Astrocyte (in vitro differentiated cells and primary cell): ENCODE data around the gene TJAP1. TPM values are rescaled to one million over a fixed set of nuclear protein-coding genes. Genes with fewer than 3 reads are reported as not detected.
"Not testable (repeated sequence)": the region's sequence is repeated elsewhere in the genome, so short reads cannot be mapped to it uniquely, and the experiment has no call there.

Experiments
- DNase-seq: peaks from one replicate; pipeline ENCODE4 v3.0.0-alpha.2; 2010; ENCODE audit warnings: low read depth
- FAIRE-seq: peaks from 2 replicates; lab custom pipeline; 2011; peaks lifted over from hg19 to GRCh38; lab: Jason Lieb, UNC
- H2AFZ ChIP-seq: 2 replicates; pipeline ENCODE4 v1.6.0; 2012; ENCODE audit warnings: low read depth, low read length, inconsistent platforms
- H3K27ac ChIP-seq: 2 replicates; pipeline ENCODE4 v1.5.1; 2011; ENCODE audit warnings: low read depth, low read length, inconsistent platforms
- H3K27me3 ChIP-seq: 2 replicates; pipeline ENCODE4 v1.6.0; 2011; ENCODE audit warnings: low read length, inconsistent platforms; ENCODE audit not compliant: insufficient read depth
- H3K36me3 ChIP-seq: 2 replicates; pipeline ENCODE4 v1.5.1; 2011; ENCODE audit warnings: low read length, inconsistent platforms; ENCODE audit not compliant: insufficient read depth
- H3K4me1 ChIP-seq: 2 replicates; pipeline ENCODE4 v1.5.1; 2011; ENCODE audit warnings: low read length, inconsistent platforms; ENCODE audit not compliant: insufficient read depth
- H3K4me2 ChIP-seq: 2 replicates; pipeline ENCODE4 v1.6.0; 2012; ENCODE audit warnings: low read length, inconsistent platforms
- H3K4me3 ChIP-seq: 2 replicates; pipeline ENCODE4 v1.5.1; 2011; ENCODE audit warnings: low read depth, mild to moderate bottlenecking, low read length, inconsistent platforms; ENCODE audit not compliant: insufficient read depth
- H3K79me2 ChIP-seq: 2 replicates; pipeline ENCODE4 v1.6.0; 2012; ENCODE audit warnings: mild to moderate bottlenecking, low read length, inconsistent platforms; ENCODE audit not compliant: insufficient read depth
- H3K9ac ChIP-seq: 2 replicates; pipeline ENCODE4 v1.6.0; 2012; ENCODE audit warnings: mild to moderate bottlenecking, low read length, inconsistent platforms
- H3K9me3 ChIP-seq: 2 replicates; pipeline ENCODE4 v1.5.1; 2012; ENCODE audit warnings: low read depth, mild to moderate bottlenecking, low read length, inconsistent platforms; ENCODE audit not compliant: insufficient read depth
- H4K20me1 ChIP-seq: 2 replicates; pipeline ENCODE4 v1.6.0; 2012; ENCODE audit warnings: low read length, inconsistent platforms; ENCODE audit not compliant: insufficient read depth
- H3K27ac Mint-ChIP-seq: one replicate; pipeline ENCODE4 v1.8.0; 2021; ENCODE audit warnings: mild to moderate bottlenecking, mixed read lengths; ENCODE audit not compliant: unreplicated experiment
- H3K27me3 Mint-ChIP-seq: one replicate; pipeline ENCODE4 v1.8.0; 2021; ENCODE audit warnings: low read depth, mixed read lengths; ENCODE audit not compliant: unreplicated experiment
- H3K36me3 Mint-ChIP-seq: one replicate; pipeline ENCODE4 v1.8.0; 2021; ENCODE audit warnings: low read depth, mixed read lengths; ENCODE audit not compliant: unreplicated experiment
- H3K4me1 Mint-ChIP-seq: one replicate; pipeline ENCODE4 v1.8.0; 2021; ENCODE audit warnings: low read depth, mixed read lengths; ENCODE audit not compliant: unreplicated experiment
- H3K4me3 Mint-ChIP-seq: one replicate; pipeline ENCODE4 v1.8.0; 2021; ENCODE audit warnings: mild to moderate bottlenecking, moderate library complexity, mixed read lengths; ENCODE audit not compliant: unreplicated experiment
- H3K9me3 Mint-ChIP-seq: one replicate; pipeline ENCODE4 v1.8.0; 2021; ENCODE audit warnings: mild to moderate bottlenecking, mixed read lengths; ENCODE audit not compliant: unreplicated experiment
- EZH2 ChIP-seq: IDR thresholded peaks from 2 replicates; pipeline ENCODE4 v1.6.1; 2012; ENCODE audit warnings: mild to moderate bottlenecking, low read length, inconsistent platforms; ENCODE audit not compliant: insufficient read depth
- total RNA-seq: library from RNA; stranded (reverse); gene quantifications from 2 replicates; pipeline ENCODE4 v1.2.1, GENCODE V29; 2021
- TF ChIP-seq, protein P1 (sequence below): IDR thresholded peaks from 2 replicates; pipeline ENCODE4 v1.5.1; 2011; ENCODE audit warnings: low read depth, mild to moderate bottlenecking, inconsistent platforms, low read length, moderate library complexity; ENCODE audit not compliant: insufficient read depth

Gene TJAP1
- total RNA-seq, 1 donor from 2014 or later, result 26.6 TPM

DNA sequence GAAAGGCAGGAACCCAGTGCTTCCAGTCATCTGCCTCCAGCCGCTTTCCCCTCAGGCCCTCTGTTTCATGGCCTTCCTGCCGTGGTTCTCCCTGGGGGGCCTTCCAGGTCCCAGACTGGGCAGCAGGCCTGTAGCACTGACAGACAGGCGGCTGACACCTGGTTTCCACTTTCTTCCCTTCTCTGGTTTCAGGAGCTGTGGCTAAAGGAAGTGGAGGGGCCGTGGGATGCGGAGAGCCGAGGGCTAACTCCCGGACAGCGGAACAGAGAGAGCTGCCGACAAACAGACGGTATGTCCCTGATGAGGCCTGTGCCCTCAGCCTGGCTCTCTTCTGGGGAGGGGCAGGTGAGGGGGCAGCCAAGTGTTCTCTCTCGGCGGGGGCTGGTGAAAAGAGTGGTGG is 20.3 kb downstream of the TJAP1 start:
- H4K20me1 ChIP-seq, result peaks cover 66% of the 10 kb centered on the region
- Mint-ChIP-seq H3K4me1 (peaks cover 17% of the 10 kb centered on the region), H3K9me3 (no peaks in the 10 kb centered on the region), H3K27ac (no peak overlapping the region), H3K27me3 (no peaks in the 10 kb centered on the region), H3K4me3 (no peak overlapping the region), H3K36me3 (peaks cover 18% of the 10 kb centered on the region)
- TF ChIP-seq EZH2, result no peak
- TF ChIP-seq, protein P1, sequence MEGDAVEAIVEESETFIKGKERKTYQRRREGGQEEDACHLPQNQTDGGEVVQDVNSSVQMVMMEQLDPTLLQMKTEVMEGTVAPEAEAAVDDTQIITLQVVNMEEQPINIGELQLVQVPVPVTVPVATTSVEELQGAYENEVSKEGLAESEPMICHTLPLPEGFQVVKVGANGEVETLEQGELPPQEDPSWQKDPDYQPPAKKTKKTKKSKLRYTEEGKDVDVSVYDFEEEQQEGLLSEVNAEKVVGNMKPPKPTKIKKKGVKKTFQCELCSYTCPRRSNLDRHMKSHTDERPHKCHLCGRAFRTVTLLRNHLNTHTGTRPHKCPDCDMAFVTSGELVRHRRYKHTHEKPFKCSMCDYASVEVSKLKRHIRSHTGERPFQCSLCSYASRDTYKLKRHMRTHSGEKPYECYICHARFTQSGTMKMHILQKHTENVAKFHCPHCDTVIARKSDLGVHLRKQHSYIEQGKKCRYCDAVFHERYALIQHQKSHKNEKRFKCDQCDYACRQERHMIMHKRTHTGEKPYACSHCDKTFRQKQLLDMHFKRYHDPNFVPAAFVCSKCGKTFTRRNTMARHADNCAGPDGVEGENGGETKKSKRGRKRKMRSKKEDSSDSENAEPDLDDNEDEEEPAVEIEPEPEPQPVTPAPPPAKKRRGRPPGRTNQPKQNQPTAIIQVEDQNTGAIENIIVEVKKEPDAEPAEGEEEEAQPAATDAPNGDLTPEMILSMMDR, result no peak
- no peak overlapping the region for H2AFZ ChIP-seq
- peaks cover 18% of the 10 kb centered on the region for H3K36me3 ChIP-seq
- H3K9ac ChIP-seq, result no peak overlapping the region
- no peaks in the 10 kb centered on the region for H3K27me3 ChIP-seq
- FAIRE-seq (no peak), DNase-seq (no peak)
- H3K4me2 ChIP-seq, result no peak overlapping the region
- no peaks in the 10 kb centered on the region for H3K9me3 ChIP-seq
- peaks cover 29% of the 10 kb centered on the region for H3K4me1 ChIP-seq
- no peak overlapping the region for H3K27ac ChIP-seq
- H3K79me2 ChIP-seq, result peaks cover 31% of the 10 kb centered on the region
- H3K4me3 ChIP-seq, result no peak overlapping the region

DNA sequence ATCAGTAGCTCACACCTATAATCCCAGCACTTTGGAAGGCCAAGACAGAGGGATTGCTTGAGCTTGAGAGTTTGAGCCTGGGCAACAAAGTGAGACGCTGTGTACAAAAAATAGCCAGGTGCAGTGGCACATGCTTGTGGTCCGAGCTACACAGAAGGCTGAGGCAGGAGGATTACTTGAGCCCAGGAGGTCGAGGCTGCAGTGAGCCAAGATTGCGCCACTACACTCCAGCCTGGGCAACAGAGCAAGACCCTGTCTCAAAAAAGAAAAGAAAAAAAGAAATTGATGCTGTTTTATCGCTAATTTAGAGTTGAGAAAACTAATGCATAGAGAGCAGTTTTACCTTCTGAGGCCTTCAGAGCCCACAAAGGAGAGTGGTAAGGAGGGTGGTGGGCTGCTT is 20.9 kb downstream of the TJAP1 start:
- Histone ChIP-seq H4K20me1 (peaks cover 60% of the 10 kb centered on the region), H3K79me2 (peaks cover 29% of the 10 kb centered on the region), H3K36me3 (peaks cover 20% of the 10 kb centered on the region), H3K4me1 (peaks cover 24% of the 10 kb centered on the region)
- H2AFZ ChIP-seq, H3K4me2 ChIP-seq, DNase-seq, H3K27me3 Mint-ChIP-seq, H3K27ac Mint-ChIP-seq, H3K27me3 ChIP-seq, H3K4me3 ChIP-seq, H3K4me3 Mint-ChIP-seq, H3K9ac ChIP-seq, FAIRE-seq, H3K9me3 ChIP-seq, H3K9me3 Mint-ChIP-seq, H3K27ac ChIP-seq: not testable (repeated sequence)
- peaks cover 17% of the 10 kb centered on the region for H3K4me1 Mint-ChIP-seq
- peaks cover 23% of the 10 kb centered on the region for H3K36me3 Mint-ChIP-seq

DNA sequence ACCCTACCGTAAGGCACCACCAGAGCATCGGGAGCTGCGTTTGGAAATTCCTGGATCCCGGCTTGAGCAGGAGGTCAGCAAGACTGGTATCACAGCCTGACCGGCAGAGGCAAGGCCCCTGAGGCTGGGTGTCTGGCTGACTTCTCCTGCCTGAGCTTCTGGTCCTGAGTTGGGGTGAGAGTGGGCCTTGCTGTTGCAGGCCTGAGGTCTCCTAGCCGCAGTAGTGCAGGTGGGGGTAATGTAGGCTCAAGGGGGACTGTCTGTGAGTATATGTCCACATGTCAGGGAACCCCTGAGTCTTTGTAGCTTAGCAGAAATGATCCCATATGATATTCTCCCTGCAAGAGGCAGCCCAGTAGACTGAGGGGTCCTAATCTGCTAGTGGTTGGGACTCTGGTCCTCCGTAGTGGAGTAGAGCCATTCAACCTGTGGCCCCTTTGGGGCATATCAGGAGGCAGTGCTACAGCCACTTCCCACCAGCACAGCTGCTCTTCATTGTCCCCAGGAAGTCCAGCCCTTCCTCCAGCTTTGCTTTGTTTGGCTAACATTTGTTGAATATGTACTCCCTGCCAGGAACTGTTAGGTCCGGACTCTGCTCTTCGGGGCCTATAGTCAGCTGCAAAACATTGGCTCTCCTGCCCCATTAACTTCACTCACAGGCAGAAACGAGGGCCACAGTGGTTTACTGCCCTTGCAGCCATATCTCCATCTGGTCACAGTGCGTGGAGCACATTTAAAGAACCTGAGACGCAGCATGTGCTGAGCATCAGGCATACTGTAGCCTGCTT is 21.9 kb downstream of the TJAP1 start:
- Mint-ChIP-seq H3K4me1 (peaks cover 17% of the 10 kb centered on the region), H3K9me3 (no peaks in the 10 kb centered on the region), H3K36me3 (peaks cover 30% of the 10 kb centered on the region), H3K4me3 (no peak overlapping the region), H3K27ac (no peak overlapping the region), H3K27me3 (no peaks in the 10 kb centered on the region)
- H3K4me3 ChIP-seq, result no peak overlapping the region
- peaks cover 51% of the 10 kb centered on the region for H4K20me1 ChIP-seq
- H3K4me2 ChIP-seq, result no peak overlapping the region
- TF ChIP-seq EZH2, result no peak
- TF ChIP-seq, protein P1, result no peak
- peaks cover 20% of the 10 kb centered on the region for H3K79me2 ChIP-seq
- no peaks in the 10 kb centered on the region for H3K27me3 ChIP-seq
- H3K36me3 ChIP-seq, result peaks cover 26% of the 10 kb centered on the region
- H3K9me3 ChIP-seq, result no peaks in the 10 kb centered on the region
- DNase-seq, result no peak
- no peak for FAIRE-seq
- no peak overlapping the region for H3K9ac ChIP-seq
- no peak overlapping the region for H2AFZ ChIP-seq
- H3K27ac ChIP-seq, result no peak overlapping the region
- H3K4me1 ChIP-seq, result peaks cover 22% of the 10 kb centered on the region
